ENCODE data around the gene MYCBPAP. TPM values are rescaled to one million over a fixed set of nuclear protein-coding genes. Genes with fewer than 3 reads are reported as not detected.

The MYCBPAP gene
- total RNA-seq, 4 donors from 2014 or later, result not detected

- intact Hi-C loops (cut with DNase I; ENCODE audit: low total_unique reads) (no loop called here), in situ Hi-C loops (cut with MboI; ENCODE audit: low sequenced_read_pairs in 4 of 4) (no loop called here)
- no peak overlapping the region for H3K27ac ChIP-seq
- DNase-seq (no peak), ATAC-seq (no peak)
- peaks cover 0 to 11% of the 10 kb centered on the region in 2 donors for H3K4me1 ChIP-seq
- H3K9me3 ChIP-seq, result no peaks in the 10 kb centered on the region
- H3K4me3 ChIP-seq, result no peak overlapping the region
- TF ChIP-seq CTCF (IDR thresholded peaks at IDR 0.05 in 4 of 5, conservative IDR thresholded peaks at IDR 0.05 in 1 of 5), result no peak
- TF ChIP-seq POLR2A (IDR thresholded peaks at IDR 0.05), result no peak
- H3K36me3 ChIP-seq, result no peaks in the 10 kb centered on the region
- no peaks in the 10 kb centered on the region for H3K27me3 ChIP-seq
These were observed 9.5 kb downstream of the MYCBPAP start for GRCh38 chr17:50517504-50518383.

GRCh38 chr17:50518384-50519023 lies 10.3 kb downstream of the MYCBPAP start:
- no peaks in the 10 kb centered on the region for H3K27me3 ChIP-seq
- intact Hi-C loops (cut with DNase I; ENCODE audit: low total_unique reads), result no loop called here
- ATAC-seq, result no peak

GRCh38 chr17:50519141-50519834 lies 11.0 kb downstream of the MYCBPAP start:
- intact Hi-C loops (cut with DNase I; ENCODE audit: low total_unique reads), result no loop called here

More at GRCh38 chr17:50518384-50519023, 10.3 kb downstream of the MYCBPAP start:
- no peaks in the 10 kb centered on the region for H3K36me3 ChIP-seq
- peaks cover 0 to 11% of the 10 kb centered on the region in 2 donors for H3K4me1 ChIP-seq
- no peaks in the 10 kb centered on the region for H3K9me3 ChIP-seq
- no peak overlapping the region for H3K4me3 ChIP-seq
- no peak for DNase-seq
- in situ Hi-C loops (cut with MboI; ENCODE audit: low sequenced_read_pairs in 4 of 4), result no loop called here
- H3K27ac ChIP-seq, result no peak overlapping the region
- no peak for TF ChIP-seq CTCF (IDR thresholded peaks at IDR 0.05 in 4 of 5, conservative IDR thresholded peaks at IDR 0.05 in 1 of 5)
- TF ChIP-seq POLR2A (IDR thresholded peaks at IDR 0.05), result no peak

GRCh38 chr17:50520483-50520882 lies 12.2 kb downstream of the MYCBPAP start:
- Histone ChIP-seq H3K27me3 (no peaks in the 10 kb centered on the region), H3K4me3 (no peak overlapping the region), H3K36me3 (no peaks in the 10 kb centered on the region), H3K9me3 (no peaks in the 10 kb centered on the region), H3K27ac (no peak overlapping the region), H3K4me1 (peaks cover 0 to 4% of the 10 kb centered on the region in 2 donors)
- intact Hi-C loops (cut with DNase I; ENCODE audit: low total_unique reads) (no loop called here), in situ Hi-C loops (cut with MboI; ENCODE audit: low sequenced_read_pairs in 4 of 4) (no loop called here)
- DNase-seq, result no peak
- no peak for TF ChIP-seq CTCF (IDR thresholded peaks at IDR 0.05 in 4 of 5, conservative IDR thresholded peaks at IDR 0.05 in 1 of 5)
- TF ChIP-seq POLR2A (IDR thresholded peaks at IDR 0.05), result no peak
- no peak for ATAC-seq

More at GRCh38 chr17:50519141-50519834, 11.0 kb downstream of the MYCBPAP start:
- no peak for ATAC-seq
- Histone ChIP-seq H3K4me1 (peaks cover 0 to 11% of the 10 kb centered on the region in 2 donors), H3K36me3 (no peaks in the 10 kb centered on the region), H3K27ac (no peak overlapping the region), H3K4me3 (no peak overlapping the region), H3K27me3 (no peaks in the 10 kb centered on the region), H3K9me3 (no peaks in the 10 kb centered on the region)
- no peak for DNase-seq
- in situ Hi-C loops (cut with MboI; ENCODE audit: low sequenced_read_pairs in 4 of 4), result no loop called here
- TF ChIP-seq CTCF (IDR thresholded peaks at IDR 0.05 in 4 of 5, conservative IDR thresholded peaks at IDR 0.05 in 1 of 5), result no peak
- no peak for TF ChIP-seq POLR2A (IDR thresholded peaks at IDR 0.05)
